GM21619 (cell line): Measurements from ENCODE around the gene TNS3.

Experiments used
- ATAC-seq: cut with Tn5 transposase; IDR thresholded peaks from one replicate; pipeline ENCODE4 v1.9.1; 2021; ENCODE audit not compliant: unreplicated experiment

Gene TNS3

DNA sequence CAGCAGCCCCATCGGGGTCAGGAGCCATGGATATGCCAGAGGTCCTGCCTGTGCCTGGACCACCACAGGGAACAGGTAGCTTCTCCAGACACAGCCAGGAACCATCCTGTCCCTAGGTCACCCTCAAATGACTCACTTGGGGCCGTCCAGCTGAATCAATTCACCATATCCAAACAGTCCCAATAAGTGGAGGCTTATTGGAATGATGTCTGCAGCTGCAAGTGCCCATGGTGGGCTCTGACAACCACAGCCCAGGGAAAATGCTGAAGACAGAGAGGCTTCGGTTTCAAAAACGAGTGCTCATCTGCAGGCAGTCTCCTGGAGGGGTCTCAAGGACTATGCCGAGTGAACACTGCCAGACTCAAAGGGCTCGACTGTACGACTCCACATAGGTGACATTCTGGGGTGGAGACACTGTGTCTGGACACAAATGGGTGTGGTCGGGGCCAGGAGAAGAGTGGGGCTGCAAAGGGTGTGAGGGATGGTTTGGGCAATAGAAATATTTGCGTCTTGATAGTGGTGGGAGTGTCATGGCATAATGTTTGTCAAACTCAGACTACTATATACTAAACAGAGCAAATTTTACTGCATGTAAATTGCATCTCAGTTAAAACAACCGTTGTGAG, 204.8 kb downstream of the TNS3 start:
- ATAC-seq, result no peak

DNA sequence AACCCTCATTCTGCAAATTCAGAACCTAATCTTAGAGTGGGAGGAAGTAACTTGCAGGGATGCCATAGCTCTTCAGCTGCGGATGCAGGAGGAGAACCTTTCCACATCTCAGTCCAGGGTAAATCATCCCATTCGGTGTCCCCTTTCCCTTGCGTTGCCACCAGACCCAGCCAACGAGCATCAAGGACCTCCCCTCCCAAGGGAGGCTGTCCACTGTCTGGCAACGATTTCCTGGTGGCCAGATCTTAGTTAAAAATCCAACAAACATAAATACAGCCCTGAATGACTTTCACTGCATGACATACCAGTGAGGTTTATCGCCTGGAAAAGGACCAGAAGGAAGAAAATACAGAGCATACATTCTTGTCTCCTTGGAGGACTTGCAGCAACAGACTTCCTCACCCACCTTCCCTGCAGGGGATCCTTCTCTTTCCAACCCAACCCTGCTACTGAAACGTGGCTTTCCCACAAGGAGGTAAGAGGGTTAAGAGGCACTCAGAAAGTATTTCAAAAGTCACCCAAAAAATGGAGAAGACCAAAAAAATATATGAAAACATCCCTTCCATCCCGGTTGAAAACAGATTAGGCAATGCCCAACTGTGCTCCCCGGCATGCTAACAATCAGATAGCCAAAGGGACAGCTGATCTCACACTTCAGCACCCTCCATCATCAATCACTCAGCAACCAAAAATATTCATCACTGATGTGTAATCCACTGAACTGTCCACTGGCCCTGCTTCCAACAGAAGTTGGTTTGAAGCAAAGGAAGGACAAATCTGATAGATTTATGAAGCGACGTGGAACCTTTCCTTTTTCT, 206.6 kb downstream of the TNS3 start:
- ATAC-seq, result no peak

DNA sequence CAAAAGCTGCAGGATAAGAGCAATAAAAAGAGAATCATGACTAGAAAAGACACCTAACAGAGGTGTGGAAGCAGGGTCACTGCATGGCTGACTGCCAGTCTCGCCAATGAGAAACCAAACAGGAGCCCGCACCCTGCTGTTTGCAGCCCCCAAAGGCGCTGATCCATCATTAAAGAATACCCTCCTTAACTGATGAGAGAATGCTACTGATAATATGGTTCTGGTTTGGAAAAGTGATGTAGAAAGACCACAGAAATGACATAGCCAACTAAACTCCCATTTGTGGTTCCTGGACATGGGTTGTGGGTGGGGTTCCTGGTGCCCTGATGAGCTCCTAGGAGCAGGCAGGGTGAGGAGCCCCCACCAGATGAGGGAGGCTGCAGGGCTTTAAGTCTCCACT, 207.4 kb downstream of the TNS3 start:
- ATAC-seq, result no peak

DNA sequence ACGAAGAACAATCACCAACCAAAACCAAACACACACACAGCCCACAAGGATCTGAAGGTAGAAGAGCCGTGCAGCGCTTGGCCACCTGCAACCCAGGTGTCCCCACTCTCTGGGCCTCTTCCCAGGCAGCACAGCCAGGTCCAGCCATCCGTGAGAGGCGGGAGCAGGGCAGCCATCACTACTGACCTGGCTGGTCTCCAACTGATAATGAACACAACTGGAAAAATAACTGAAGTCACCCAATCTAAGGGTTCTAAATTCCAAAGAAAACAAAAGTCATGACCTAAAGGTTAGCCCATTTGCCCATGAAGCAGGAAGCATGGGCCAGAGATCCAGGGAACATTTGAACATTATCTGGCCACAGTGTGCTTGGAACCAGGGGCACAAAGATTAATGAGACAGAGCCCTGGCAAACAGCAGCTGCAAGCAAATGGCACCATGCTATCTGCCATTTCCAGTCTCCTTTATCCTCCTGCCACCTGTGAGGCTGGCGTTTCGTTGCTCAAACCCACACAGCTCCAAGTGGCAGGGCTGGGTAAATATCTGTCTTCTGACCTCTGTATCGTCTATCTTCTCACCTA, 207.9 kb downstream of the TNS3 start:
- ATAC-seq, result no peak

DNA sequence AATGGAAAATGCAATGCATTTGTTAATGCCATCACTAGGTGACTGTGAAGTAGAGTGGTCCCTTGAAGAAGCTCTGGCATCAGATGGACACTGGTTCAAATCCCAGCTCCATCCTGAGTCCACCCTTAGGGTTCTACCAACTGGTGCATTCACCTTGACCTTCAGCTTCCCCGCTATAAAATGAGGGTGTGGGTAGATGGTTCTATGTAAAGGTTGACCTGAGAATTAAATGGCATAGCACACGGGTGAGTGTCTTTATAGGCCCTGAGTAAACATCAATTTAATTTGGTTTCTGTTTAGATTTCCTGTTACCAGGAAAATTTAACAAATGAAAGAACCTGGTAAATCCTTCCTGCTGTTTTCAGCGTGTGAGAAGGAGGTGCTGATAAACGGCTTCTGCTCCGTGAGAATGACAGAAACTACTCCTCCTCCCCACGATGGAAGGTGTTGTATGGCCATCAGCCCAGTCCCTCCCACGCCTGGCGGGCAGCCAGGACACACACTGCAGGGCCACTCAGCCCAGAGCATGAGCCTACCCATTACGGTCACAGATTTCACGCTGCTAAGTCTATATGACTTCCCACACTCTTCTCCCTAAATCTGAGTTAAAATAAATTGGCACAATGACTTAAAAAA, 210.1 kb downstream of the TNS3 start:
- ATAC-seq, result no peak

DNA sequence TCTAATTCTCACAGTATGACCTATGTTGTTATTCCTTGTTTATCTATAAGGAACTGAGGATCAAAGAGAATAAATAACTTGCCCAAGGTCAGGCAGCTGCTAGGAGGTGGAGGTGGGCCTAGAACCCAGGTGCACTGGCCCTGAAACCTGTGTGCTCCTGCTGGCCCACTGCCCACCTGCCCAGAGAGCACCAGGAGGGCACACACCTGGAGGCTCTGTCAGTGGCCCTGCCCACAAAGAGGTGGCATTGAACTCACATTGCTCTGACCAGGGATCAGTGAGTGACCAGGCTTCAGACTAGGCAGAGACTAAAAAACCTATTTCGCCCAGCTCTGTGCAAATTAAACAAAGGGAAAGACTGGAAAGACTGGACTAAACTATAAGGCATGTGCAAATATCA, 210.6 kb downstream of the TNS3 start:
- ATAC-seq, result no peak

DNA sequence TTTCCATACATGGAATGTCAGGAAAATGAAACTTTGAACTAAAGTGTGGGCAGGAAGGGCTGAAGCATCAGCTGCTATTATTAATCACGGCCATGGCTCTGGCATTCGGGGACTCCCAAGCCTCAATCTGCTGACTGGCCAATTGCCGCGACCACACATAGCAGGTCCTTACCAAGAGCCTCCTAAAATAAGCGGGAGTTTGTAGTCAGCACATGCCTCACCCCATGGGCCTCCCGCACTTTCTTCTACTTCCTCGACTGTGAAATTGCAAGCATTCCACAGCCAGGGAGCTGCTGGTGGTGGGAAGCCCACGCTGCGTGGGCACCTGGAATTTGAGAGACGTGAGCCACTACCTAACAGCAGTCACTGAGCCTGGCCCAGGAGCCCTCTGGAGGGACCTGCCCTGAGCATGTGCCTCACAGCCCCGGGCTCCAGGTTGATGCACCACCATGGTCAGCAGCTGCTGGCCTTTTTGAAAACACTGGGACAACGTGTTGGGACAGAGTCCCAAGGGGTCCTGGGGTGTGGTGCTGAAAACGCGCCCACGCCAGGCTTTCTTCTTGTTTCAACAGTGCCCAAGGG, 211.4 kb downstream of the TNS3 start:
- no peak for ATAC-seq

DNA sequence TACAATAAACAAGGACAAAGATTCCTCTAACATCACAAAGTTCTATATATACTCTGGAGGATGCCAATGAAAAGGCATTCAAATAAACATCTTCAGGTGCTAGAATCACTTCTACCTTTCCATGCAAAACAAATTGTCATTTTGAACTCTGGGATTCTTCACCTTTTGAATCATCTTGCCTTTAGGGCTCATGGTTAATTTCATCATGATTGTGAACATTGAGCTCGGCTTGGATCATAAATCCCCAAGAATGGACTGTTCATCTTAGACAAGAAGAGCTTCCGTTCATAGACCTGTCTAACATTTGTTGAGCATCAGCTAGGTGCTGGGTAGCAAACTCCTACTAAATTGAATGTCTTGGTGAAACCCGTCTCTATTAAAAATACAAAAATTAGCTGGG, 212.2 kb downstream of the TNS3 start:
- ATAC-seq, result no peak

DNA sequence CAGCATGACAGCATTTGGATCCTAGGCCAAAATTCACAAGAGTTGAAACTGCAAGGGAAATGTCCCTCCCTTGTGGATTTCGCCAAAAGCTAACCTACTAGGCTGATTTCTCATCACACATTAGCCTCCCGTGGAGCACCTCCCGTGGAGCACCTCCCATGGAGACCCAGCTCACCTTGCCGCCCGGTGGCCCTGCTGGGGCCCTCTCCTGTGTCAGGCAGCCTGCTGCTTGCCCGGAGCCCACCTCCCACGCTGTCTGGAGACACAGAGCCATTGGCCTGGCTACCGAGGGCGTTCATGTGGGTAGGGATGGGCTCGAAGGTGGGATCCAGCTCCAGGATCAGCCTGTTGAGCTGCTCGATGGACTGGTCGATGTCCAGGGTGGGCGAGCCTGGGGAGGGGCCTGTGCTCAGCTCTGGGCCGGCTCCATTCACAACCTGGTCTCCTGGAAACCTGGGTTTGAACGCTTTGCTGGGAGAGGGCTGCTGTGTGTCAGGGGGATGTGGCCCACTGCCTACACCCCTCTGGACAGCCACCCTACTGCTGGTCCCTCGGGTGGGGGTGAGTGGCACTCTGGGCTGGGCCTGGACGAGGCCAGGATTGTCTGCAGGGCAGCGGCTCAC, 213.6 kb downstream of the TNS3 start:
- ATAC-seq, result no peak

DNA sequence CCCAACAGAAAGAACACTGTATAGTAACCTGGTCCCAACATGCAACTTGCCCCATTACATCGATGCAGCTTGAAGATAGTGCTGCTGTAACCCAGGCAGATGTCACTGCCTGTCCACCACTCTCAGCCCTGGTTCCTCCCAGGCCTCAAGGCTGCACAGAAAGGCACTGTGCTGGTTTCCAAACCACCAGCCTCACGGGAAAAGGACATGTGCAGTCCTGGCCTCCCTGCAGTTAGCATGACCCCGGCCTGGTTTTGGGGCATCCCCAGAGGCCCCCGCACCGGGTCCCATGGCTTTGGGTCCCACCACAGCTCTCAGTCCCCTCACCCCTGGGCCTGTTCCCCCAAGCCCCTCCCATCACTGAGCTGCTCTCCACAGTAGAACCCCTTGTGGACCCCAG, 214.5 kb downstream of the TNS3 start:
- no peak for ATAC-seq

DNA sequence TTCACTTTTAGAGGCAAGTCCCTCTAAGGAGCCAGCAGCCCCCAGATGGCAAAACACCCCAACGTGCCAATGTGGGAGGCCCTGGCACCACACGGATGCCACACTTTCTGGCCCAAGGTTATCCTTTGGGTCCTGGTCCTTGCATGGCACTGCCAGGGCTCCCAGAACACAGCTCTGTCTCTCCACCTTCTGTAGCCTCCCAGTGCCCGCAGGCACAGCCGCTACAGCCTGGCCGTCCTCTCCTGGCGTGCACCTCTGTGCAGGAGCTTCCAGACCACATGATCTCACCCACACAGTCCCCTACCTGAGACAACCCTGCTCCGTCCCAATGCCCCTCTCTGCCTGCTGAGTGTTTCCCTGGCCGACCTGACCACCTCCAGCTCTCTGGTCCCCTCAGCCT, 215.0 kb downstream of the TNS3 start:
- ATAC-seq, result no peak

DNA sequence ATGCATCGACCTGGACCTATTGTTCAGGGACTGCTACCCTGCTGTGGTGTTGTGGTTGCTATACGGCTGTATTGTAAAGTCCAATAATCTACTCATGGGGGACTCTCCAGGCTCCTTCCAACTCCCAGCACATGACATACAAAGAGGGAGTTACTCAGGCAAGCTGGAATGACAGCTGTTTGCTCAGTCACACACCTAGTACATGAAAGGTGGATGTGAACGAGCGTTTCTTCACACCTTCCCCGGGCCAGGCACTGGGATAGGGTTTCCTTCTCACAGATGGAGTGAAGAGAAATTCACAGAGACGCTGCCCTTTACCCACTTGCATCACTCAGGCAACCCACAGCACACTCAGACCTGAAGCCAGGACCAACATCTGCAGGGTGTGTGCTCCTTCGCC, 215.7 kb downstream of the TNS3 start:
- no peak for ATAC-seq

DNA sequence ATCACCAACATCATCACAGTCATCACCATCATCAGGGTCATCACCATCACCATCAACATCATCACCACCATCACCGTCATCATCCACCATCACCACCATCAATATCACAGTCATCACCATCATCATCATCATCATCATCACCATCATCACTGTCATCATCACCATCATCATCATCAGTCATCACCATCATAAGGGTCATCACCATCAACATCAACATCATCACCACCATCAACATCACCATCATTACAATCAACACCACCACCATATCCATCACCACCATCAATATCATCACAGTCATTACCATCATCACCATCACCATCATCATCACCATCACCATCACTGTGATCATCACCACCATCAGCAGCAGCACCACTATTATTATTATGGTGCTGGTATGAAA, 218.9 kb downstream of the TNS3 start:
- ATAC-seq, result no peak

DNA sequence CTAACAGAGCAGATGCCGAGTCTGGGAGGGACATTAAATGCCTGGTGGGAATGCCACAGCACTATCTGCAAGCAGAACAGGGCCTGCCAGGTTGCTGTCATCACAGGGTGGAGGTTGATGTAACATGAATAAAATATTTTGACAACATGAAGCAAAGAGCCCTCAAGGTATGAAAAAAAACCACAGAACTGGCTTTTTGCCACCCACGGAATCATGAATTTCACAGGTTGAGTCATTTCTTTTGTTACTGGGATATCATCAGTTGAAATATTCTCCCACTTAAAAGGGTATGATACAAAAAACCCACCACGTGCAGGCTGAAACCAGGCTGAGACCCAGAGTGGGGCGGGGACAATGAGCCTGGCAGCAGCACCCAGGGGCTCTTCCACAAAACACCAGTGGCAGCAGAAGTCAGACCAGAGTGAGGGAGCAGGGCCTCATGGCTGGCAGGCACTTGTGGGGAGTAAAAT, 220.1 kb downstream of the TNS3 start:
- no peak for ATAC-seq

DNA sequence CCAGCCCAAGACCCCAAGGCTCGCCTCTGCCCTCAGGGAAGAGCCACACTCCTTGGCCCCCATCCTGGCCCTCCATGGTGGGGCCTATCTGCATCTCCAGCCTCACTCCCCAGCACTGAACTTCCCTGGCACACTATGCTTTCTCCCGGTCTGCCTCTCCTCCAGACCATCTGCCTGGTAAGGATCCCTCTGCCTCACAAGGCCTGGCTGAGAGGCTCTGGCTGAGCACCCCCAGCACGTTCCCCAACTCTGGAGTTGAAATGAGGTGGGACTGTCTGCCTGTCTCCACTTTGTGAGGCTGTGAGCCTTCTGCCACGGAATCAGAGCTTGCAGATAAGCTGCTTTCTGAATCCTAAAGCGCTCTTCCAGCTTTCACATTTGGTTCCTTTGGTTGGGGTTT, 220.7 kb downstream of the TNS3 start:
- no peak for ATAC-seq

DNA sequence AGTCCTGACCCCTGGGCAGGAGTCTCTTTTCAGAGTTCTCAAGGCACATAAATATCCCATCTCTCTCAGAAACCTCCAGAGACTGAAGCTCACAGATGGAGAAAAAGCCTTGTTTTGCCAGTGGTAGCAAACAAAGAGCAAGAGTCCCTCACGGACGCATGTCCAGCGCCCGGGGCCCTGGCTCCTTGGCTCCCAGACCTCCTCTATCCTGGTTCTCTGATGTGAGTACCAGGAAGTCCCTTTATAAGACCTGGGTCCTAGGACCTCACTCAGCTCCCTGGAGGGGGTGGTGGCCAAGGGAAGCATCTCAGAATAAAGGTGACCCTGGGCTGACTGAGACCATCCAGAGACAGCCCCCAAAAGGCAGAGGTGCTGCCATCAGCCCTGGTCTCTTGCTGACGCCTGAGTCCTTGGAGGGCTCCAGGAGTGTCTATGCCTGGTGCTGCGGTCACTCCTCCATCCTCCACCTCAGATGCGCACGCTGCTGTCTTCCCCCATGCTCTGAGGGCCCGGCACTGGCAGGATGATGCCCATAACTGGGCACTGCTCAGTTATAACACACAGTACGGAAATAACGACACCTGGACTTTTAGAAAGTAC, 221.5 kb downstream of the TNS3 start:
- no peak for ATAC-seq

DNA sequence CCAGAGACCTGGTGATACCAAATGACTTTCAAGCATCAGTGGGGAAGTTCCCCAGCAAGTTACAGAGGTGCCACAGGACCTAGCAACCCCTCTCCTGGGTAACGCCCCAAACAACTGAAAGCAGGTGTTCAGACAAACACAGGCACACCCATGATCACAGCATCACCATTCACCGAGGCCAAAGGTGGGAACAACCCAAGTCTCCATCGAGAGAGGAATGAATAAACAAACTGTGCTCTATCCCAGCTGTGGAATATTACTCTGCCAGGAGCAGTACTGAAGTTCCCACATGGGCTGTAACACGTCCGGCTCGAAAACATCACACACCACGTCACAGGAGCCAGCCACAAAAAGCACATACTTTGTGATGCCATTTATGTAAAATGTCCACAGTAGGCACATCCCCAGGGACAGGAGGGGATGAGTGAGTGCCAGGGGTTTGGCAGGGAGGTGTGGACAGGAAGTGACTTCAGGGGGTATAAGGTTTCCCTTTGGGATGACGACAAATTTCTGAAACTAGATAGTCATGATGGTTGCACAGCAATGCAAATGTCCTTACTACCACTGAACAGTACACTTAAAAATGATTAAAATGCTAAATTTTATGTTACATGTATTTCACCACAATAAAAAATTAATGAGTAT, 222.8 kb downstream of the TNS3 start:
- no peak for ATAC-seq

DNA sequence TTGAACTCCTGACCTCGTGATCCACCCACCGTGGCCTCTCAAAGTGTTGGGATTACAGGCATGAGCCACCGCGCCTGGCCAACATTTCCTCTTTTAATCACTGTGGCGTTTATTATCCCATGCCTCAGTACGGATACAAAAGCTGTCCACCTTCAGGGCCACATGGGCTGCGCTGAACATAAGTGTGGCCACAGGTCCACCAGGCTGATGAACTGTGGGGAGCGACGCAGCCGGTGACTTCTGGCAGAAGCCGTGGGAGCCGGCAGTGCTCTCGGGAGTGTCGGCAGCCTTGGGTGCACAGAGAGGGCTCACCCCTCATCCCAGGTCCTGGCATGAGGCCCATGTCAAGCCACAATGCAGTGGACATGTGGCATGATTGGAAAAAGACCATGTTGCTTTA, 223.6 kb downstream of the TNS3 start:
- no peak for ATAC-seq

DNA sequence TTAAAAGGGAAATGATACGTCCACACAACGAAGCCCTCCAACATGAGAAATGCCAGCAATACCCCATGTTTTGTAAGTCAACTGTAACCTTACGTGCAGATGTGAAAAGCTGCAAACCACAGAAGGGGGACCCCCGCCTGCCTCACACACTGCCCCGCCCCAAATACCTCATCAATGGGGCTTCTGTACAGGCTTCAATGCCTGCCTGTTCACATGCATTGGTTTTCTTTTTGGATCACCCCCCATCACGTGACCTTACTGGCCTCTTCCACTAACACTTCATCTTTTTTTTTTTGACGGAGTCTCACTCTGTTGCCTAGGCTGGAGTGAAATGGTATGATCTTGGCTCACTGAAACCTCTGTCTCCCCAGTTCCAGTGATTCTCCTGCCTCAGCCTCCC, 224.0 kb downstream of the TNS3 start:
- ATAC-seq, result no peak

DNA sequence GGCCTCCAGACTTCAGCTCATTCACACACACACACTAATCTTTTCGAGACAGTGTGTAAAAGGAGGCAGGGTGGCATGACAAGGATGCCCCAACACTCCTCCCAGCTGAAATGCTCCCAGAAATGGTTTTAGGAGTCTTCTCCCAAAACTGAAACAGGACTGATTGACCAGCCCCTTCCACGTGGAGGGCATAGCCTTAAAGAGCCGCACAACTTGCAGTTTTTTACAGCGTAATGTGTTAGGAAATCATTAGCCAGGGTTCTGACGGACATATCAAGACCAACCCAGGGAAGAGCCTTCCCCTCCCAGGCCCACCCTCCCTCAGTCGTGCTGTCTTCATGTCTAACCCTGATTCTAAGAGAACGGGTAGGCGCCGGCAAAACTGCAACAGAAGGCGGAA, 224.6 kb downstream of the TNS3 start:
- ATAC-seq, result no peak
